Fibroblast of skin of abdomen (primary cell): ENCODE data around the gene RLF.

Source experiments
- DNase-seq: peaks from one replicate; pipeline ENCODE4 v3.0.0-alpha.2; 2013

RLF gene

DNA sequence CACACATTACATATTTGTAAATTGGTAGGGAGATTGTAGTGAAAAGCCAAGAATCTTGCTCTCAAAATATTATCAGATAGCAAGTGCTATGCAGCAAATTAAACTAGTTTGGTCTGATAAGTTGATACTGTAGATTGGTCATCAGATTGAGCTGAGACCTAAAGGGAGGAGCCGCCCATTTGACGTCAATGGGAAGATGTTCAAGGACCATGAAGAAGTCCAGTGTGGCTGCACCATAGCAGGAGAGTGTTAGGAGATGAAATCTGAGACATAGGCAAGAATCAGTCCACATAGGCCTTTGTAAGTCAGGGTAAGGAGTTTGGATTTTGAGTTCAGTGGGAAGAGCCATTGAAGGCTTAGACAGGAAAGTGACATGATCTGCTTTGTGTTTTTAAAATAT is 113.1 kb downstream of the RLF start:
- DNase-seq, result no peak

GRCh38 chr1:40276122-40276521 is 114.9 kb downstream of the RLF start:
- no peak for DNase-seq

DNA sequence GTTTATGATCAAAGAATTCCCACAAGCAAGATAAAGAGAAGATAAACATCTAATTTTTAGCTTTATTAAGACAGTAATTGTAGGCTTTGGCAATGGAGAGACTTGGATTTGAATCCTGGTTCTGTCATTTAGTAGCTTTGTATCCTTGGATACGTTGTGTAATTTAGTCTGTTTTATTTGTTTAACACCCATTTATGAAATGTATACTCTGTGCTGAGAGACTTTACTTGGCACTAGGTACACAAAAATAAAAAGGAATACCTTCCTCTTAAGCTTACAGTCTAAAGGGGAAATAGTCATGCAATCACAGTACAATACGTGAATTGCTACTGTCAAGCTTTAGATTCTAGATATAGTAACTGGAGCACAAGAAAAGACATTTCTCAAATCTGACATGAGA is 120.7 kb downstream of the RLF start:
- no peak for DNase-seq
